ENCODE results near the gene IL25. TPM values are rescaled to one million over a fixed set of nuclear protein-coding genes. Genes with fewer than 3 reads are reported as not detected.
"Not testable (repeated sequence)": the region's sequence is repeated elsewhere in the genome, so short reads cannot be mapped to it uniquely, and the experiment has no call there.

Gene IL25
- polyA plus RNA-seq, 3 donors: not detected

- H3K27ac Mint-ChIP-seq: no peak overlapping the region
- no peak for TF ChIP-seq CTCF (IDR thresholded peaks at IDR 0.05)
These were observed 43.5 kb downstream of the IL25 start for GRCh38 chr14:23415821-23416778.

DNA sequence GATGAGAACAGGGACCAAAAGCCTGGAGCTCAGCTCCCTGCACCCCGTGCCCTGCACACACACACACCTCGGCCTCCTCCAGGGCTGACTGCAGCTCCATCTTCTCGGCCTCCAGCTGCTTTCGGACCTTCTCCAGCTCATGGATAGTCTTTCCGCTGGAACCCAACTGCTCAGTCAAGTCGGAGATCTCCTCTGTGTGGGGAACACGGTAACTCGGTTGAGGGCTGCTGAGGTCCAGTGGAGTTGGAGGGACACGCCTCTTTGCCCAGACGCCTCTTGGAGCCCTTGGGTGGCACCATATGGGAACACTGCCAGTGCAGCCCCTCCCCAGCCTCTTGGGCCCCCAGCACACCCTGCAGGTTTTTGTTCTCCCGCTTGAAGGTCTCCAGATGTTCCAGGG lies 44.2 kb downstream of the IL25 start:
- Mint-ChIP-seq H3K9me3 (no peaks in the 10 kb centered on the region), H3K27ac (no peak overlapping the region), H3K27me3 (ENCODE audit: low read depth in 3 of 3) (peaks cover 6 to 11% (median 9%) of the 10 kb centered on the region in 3 donors), H3K4me1 (no peaks in the 10 kb centered on the region), H3K4me3 (no peak overlapping the region), H3K36me3 (no peaks in the 10 kb centered on the region)
- H3K79me2 ChIP-seq (ENCODE audit: insufficient read depth, low read length): no peaks in the 10 kb centered on the region
- TF ChIP-seq CTCF (IDR thresholded peaks at IDR 0.05): no peak
- H3K4me2 ChIP-seq (replicated peaks; ENCODE audit: extremely low read depth, low read length, poor library complexity, severe bottlenecking): no peak overlapping the region
- H2AFZ ChIP-seq (ENCODE audit: insufficient read depth, low read depth, low read length, poor library complexity, severe bottlenecking): no peak overlapping the region
- no peak for DNase-seq
- H3K36me3 ChIP-seq (replicated peaks in 1 of 2; ENCODE audit: control insufficient read depth in 1 of 2, insufficient read depth in 2 of 2, low read length in 2 of 2): no peaks in the 10 kb centered on the region
- no peak overlapping the region for H3K4me3 ChIP-seq (replicated peaks in 1 of 3; ENCODE audit: low read depth in 2 of 3, low read length in 3 of 3)
- H3K4me1 ChIP-seq (ENCODE audit: control insufficient read depth in 1 of 2, insufficient read depth in 2 of 2, low read length in 2 of 2): no peaks in the 10 kb centered on the region
- no peak overlapping the region for H3K27ac ChIP-seq (ENCODE audit: low read depth in 1 of 2, low read length in 2 of 2)
- no peaks in the 10 kb centered on the region for H4K20me1 ChIP-seq (ENCODE audit: insufficient read depth, low read length)
- no peaks in the 10 kb centered on the region for H3K9me3 ChIP-seq (replicated peaks in 1 of 2; ENCODE audit: control insufficient read depth in 1 of 2, insufficient read depth in 1 of 2, low read length in 2 of 2)
- 87% methylated on average over 8 of the region's 11 CpGs for WGBS (ENCODE audit: insufficient coverage)
- no peaks in the 10 kb centered on the region for H3K27me3 ChIP-seq (ENCODE audit: control insufficient read depth in 2 of 2, insufficient read depth in 2 of 2, low read length in 2 of 2)
- intact Hi-C loops (cut with micrococcal nuclease): no loop called here
- no peak overlapping the region for H3K9ac ChIP-seq (ENCODE audit: insufficient read depth, low read length, poor library complexity, severe bottlenecking)

More at GRCh38 chr14:23415821-23416778, 43.5 kb downstream of the IL25 start:
- Histone ChIP-seq H3K79me2 (ENCODE audit: insufficient read depth, low read length) (no peaks in the 10 kb centered on the region), H3K27ac (ENCODE audit: low read depth in 1 of 2, low read length in 2 of 2) (no peak overlapping the region), H3K9me3 (replicated peaks in 1 of 2; ENCODE audit: control insufficient read depth in 1 of 2, insufficient read depth in 1 of 2, low read length in 2 of 2) (no peaks in the 10 kb centered on the region), H3K4me1 (ENCODE audit: control insufficient read depth in 1 of 2, insufficient read depth in 2 of 2, low read length in 2 of 2) (no peaks in the 10 kb centered on the region), H4K20me1 (ENCODE audit: insufficient read depth, low read length) (no peaks in the 10 kb centered on the region), H3K4me2 (replicated peaks; ENCODE audit: extremely low read depth, low read length, poor library complexity, severe bottlenecking) (no peak overlapping the region), H3K27me3 (ENCODE audit: control insufficient read depth in 2 of 2, insufficient read depth in 2 of 2, low read length in 2 of 2) (no peaks in the 10 kb centered on the region), H3K9ac (ENCODE audit: insufficient read depth, low read length, poor library complexity, severe bottlenecking) (no peak overlapping the region), H2AFZ (ENCODE audit: insufficient read depth, low read depth, low read length, poor library complexity, severe bottlenecking) (no peak overlapping the region), H3K4me3 (replicated peaks in 1 of 3; ENCODE audit: low read depth in 2 of 3, low read length in 3 of 3) (no peak overlapping the region), H3K36me3 (replicated peaks in 1 of 2; ENCODE audit: control insufficient read depth in 1 of 2, insufficient read depth in 2 of 2, low read length in 2 of 2) (no peaks in the 10 kb centered on the region)
- Mint-ChIP-seq H3K27me3 (ENCODE audit: low read depth in 3 of 3) (peaks cover 6 to 11% (median 9%) of the 10 kb centered on the region in 3 donors), H3K4me1 (no peaks in the 10 kb centered on the region), H3K9me3 (no peaks in the 10 kb centered on the region), H3K36me3 (no peaks in the 10 kb centered on the region), H3K4me3 (no peak overlapping the region)
- no peak for DNase-seq
- intact Hi-C loops (cut with micrococcal nuclease): no loop called here
- WGBS (ENCODE audit: insufficient coverage): 89% methylated on average over 9 of the region's 21 CpGs

DNA sequence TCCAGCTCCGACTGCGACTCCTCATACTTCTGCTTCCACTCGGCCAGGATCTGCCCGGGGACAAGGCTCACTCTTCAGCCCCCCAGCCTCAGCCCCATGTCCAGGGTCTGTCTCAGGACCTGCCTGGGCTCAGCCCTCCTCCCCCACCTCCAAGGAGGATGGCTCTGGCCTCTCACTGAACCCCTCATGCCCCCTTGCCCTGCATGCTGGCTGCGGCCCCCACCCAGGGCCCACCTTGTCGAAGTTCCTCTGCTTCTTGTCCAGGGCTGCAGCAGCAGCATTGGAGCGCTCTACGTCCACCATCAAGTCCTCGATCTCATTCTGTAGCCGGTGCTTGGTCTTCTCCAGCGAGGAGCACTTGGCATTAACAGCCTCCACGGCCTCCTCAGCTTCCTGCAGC lies 44.7 kb downstream of the IL25 start:
- H3K9ac ChIP-seq (ENCODE audit: insufficient read depth, low read length, poor library complexity, severe bottlenecking); H3K79me2 ChIP-seq (ENCODE audit: insufficient read depth, low read length); DNase-seq; H3K4me1 Mint-ChIP-seq; H3K9me3 Mint-ChIP-seq; H3K27me3 ChIP-seq (ENCODE audit: control insufficient read depth in 2 of 2, insufficient read depth in 2 of 2, low read length in 2 of 2); H3K4me2 ChIP-seq (replicated peaks; ENCODE audit: extremely low read depth, low read length, poor library complexity, severe bottlenecking); H4K20me1 ChIP-seq (ENCODE audit: insufficient read depth, low read length); intact Hi-C loops (cut with micrococcal nuclease); H3K27ac ChIP-seq (ENCODE audit: low read depth in 1 of 2, low read length in 2 of 2); H3K4me1 ChIP-seq (ENCODE audit: control insufficient read depth in 1 of 2, insufficient read depth in 2 of 2, low read length in 2 of 2); H2AFZ ChIP-seq (ENCODE audit: insufficient read depth, low read depth, low read length, poor library complexity, severe bottlenecking); H3K4me3 ChIP-seq (replicated peaks in 1 of 3; ENCODE audit: low read depth in 2 of 3, low read length in 3 of 3); H3K36me3 Mint-ChIP-seq; H3K36me3 ChIP-seq (replicated peaks in 1 of 2; ENCODE audit: control insufficient read depth in 1 of 2, insufficient read depth in 2 of 2, low read length in 2 of 2); H3K9me3 ChIP-seq (replicated peaks in 1 of 2; ENCODE audit: control insufficient read depth in 1 of 2, insufficient read depth in 1 of 2, low read length in 2 of 2): not testable (repeated sequence)
- 96% methylated on average over 6 of the region's 12 CpGs for WGBS (ENCODE audit: insufficient coverage)
- H3K27me3 Mint-ChIP-seq (ENCODE audit: low read depth in 3 of 3): peaks cover 6 to 10% (median 9%) of the 10 kb centered on the region in 3 donors
- H3K4me3 Mint-ChIP-seq: peak overlapping the region in 1 of 2 donors; percentile 39
- peak overlapping the region in 1 of 7 donors; percentile 33 for H3K27ac Mint-ChIP-seq
